GM19468 (cell line): ENCODE data around the gene GPR143.

Source experiments
- ATAC-seq: cut with Tn5 transposase; IDR thresholded peaks from one replicate; pipeline ENCODE4 v1.9.1; 2021; ENCODE audit warnings: mild to moderate bottlenecking, moderate library complexity, moderate number of reproducible peaks; ENCODE audit not compliant: unreplicated experiment; ENCODE audit errors: extremely low read depth

GPR143 gene

GRCh38 chrX:9710332-9710731, 55.3 kb downstream of the GPR143 start:
- ATAC-seq, result no peak

GRCh38 chrX:9708923-9709553, 56.6 kb downstream of the GPR143 start:
- ATAC-seq, result peak; percentile 82

- no peak for ATAC-seq
Measured at GRCh38 chrX:9708086-9708485, 57.6 kb downstream of the GPR143 start.

- ATAC-seq, result no peak
Measured at GRCh38 chrX:9707306-9708033, 58.2 kb downstream of the GPR143 start.

- ATAC-seq, result no peak
Measured at GRCh38 chrX:9706421-9706820, 59.2 kb downstream of the GPR143 start.

GRCh38 chrX:9704876-9705465, 60.7 kb downstream of the GPR143 start:
- ATAC-seq, result no peak

GRCh38 chrX:9703406-9703805, 62.2 kb downstream of the GPR143 start:
- no peak for ATAC-seq

- no peak for ATAC-seq
Measured at GRCh38 chrX:9701790-9702189, 63.9 kb downstream of the GPR143 start.

- no peak for ATAC-seq
Measured at GRCh38 chrX:9700555-9700954, 65.1 kb downstream of the GPR143 start.

GRCh38 chrX:9698576-9698975, 67.1 kb downstream of the GPR143 start:
- ATAC-seq, result no peak

GRCh38 chrX:9693307-9694001, 72.2 kb downstream of the GPR143 start:
- ATAC-seq, result no peak

- no peak for ATAC-seq
Measured at GRCh38 chrX:9690046-9690445, 75.6 kb downstream of the GPR143 start.

- ATAC-seq, result no peak
Measured at GRCh38 chrX:9688833-9689232, 76.8 kb downstream of the GPR143 start.

GRCh38 chrX:9687899-9688298, 77.7 kb downstream of the GPR143 start:
- ATAC-seq, result no peak

GRCh38 chrX:9683350-9683749, 82.3 kb downstream of the GPR143 start:
- ATAC-seq, result no peak

GRCh38 chrX:9682861-9683260, 82.8 kb downstream of the GPR143 start:
- no peak for ATAC-seq

GRCh38 chrX:9682456-9682855, 83.2 kb downstream of the GPR143 start:
- ATAC-seq, result no peak

GRCh38 chrX:9681422-9681821, 84.2 kb downstream of the GPR143 start:
- no peak for ATAC-seq

GRCh38 chrX:9681011-9681410, 84.6 kb downstream of the GPR143 start:
- no peak for ATAC-seq

GRCh38 chrX:9678215-9678965, 87.3 kb downstream of the GPR143 start:
- ATAC-seq, result no peak
